GM19455 (cell line): Measurements from ENCODE around the gene RAB13.

Experiments
- ATAC-seq: cut with Tn5 transposase; IDR thresholded peaks from one replicate; pipeline ENCODE4 v1.9.1; 2021; ENCODE audit not compliant: unreplicated experiment

The RAB13 gene

GRCh38 chr1:153934746-153935145 is 51.4 kb downstream of the RAB13 start:
- ATAC-seq: no peak

- ATAC-seq: no peak
Observed at GRCh38 chr1:153933955-153934354, 52.2 kb downstream of the RAB13 start.

DNA sequence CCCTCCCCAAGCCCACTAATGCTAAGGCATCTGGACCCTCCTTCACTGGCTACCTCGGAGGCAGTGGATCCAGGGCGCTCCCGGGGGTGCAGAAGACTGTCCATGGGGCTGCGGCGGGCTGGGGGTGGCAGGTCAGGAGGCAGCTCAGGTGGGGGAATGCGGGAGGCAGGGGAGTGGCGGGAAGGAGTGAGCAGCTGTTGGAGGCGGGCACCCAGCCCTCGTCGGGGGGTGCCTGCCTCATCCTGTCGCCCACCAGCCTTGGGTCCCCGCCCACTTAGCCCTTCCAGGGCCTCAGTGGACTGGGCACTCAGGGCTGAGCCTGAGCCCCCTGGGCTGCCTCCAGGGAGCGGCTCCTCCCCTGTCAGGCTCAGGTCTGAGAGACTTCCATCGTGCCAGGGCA is 52.7 kb downstream of the RAB13 start:
- ATAC-seq: no peak

GRCh38 chr1:153932156-153933131 is 53.7 kb downstream of the RAB13 start:
- no peak for ATAC-seq
